Epidermal melanocyte (primary cell): ENCODE results near the gene CSTF2T.
A peak's percentile ranks its signal among the peaks of the same experiment; 100 is the strongest.
"Not testable (repeated sequence)": the region's sequence is repeated elsewhere in the genome, so short reads cannot be mapped to it uniquely, and the experiment has no call there.

Experiments
- DNase-seq: peaks from one replicate; pipeline ENCODE4 v3.0.0; 2011; ENCODE audit warnings: low spot score; ENCODE audit not compliant: insufficient read length

Gene CSTF2T

GRCh38 chr10:51698473-51699063, 827 bp downstream of the CSTF2T start:
- no peak for DNase-seq

- DNase-seq, result no peak
These were observed 3.1 kb downstream of the CSTF2T start for GRCh38 chr10:51696251-51696650.

GRCh38 chr10:51694086-51694768, 5.2 kb downstream of the CSTF2T start:
- DNase-seq, result no peak

- DNase-seq, result no peak
These were observed 8.3 kb downstream of the CSTF2T start for GRCh38 chr10:51691135-51691534.

- DNase-seq, result no peak
These were observed 9.9 kb downstream of the CSTF2T start for GRCh38 chr10:51689536-51689935.

- not testable (repeated sequence) for DNase-seq
These were observed 10.6 kb downstream of the CSTF2T start for GRCh38 chr10:51688826-51689225.

GRCh38 chr10:51687296-51687695, 12.1 kb downstream of the CSTF2T start:
- DNase-seq, result no peak

- no peak for DNase-seq
These were observed 13.6 kb downstream of the CSTF2T start for GRCh38 chr10:51685768-51686167.

- DNase-seq, result no peak
These were observed 16.2 kb downstream of the CSTF2T start for GRCh38 chr10:51683031-51683691.

- DNase-seq, result no peak
These were observed 19.6 kb downstream of the CSTF2T start for GRCh38 chr10:51679841-51680240.

- no peak for DNase-seq
These were observed 24.3 kb downstream of the CSTF2T start for GRCh38 chr10:51675088-51675487.

GRCh38 chr10:51672039-51672535, 27.3 kb downstream of the CSTF2T start:
- no peak for DNase-seq

- no peak for DNase-seq
These were observed 30.4 kb downstream of the CSTF2T start for GRCh38 chr10:51669041-51669440.

- DNase-seq, result no peak
These were observed 31.1 kb downstream of the CSTF2T start for GRCh38 chr10:51668336-51668689.

GRCh38 chr10:51667678-51668335, 31.6 kb downstream of the CSTF2T start:
- DNase-seq, result peak; percentile 34

GRCh38 chr10:51666456-51666855, 32.9 kb downstream of the CSTF2T start:
- no peak for DNase-seq

- no peak for DNase-seq
These were observed 36.3 kb downstream of the CSTF2T start for GRCh38 chr10:51663086-51663485.

- no peak for DNase-seq
These were observed 40.1 kb downstream of the CSTF2T start for GRCh38 chr10:51659344-51659743.

GRCh38 chr10:51658000-51658399, 41.4 kb downstream of the CSTF2T start:
- DNase-seq, result peak; percentile 16

- DNase-seq, result no peak
These were observed 42.9 kb downstream of the CSTF2T start for GRCh38 chr10:51656503-51656902.

- DNase-seq, result no peak
These were observed 44.5 kb downstream of the CSTF2T start for GRCh38 chr10:51654918-51655317.

GRCh38 chr10:51653025-51653424, 46.4 kb downstream of the CSTF2T start:
- DNase-seq, result no peak
